Stomach smooth muscle (tissue), 2 donors: ENCODE measurements around the gene MIB2.

Experiments
- H3K27ac ChIP-seq: one replicate; pipeline ENCODE4 v1.7.0; 2013; ENCODE audit warnings: mild to moderate bottlenecking, low read length, inconsistent platforms
- H3K27me3 ChIP-seq, 2 donors: one replicate each; pipeline ENCODE4 v1.7.0; 2013; ENCODE audit warnings: low read length in 2 of 2; ENCODE audit not compliant: insufficient read depth in 2 of 2, control insufficient read depth in 1 of 2
- H3K36me3 ChIP-seq, 2 donors: one replicate each; pipeline ENCODE4 v1.7.0; 2013; ENCODE audit warnings: low read length in 2 of 2; ENCODE audit not compliant: control insufficient read depth in 2 of 2, insufficient read depth in 2 of 2
- H3K4me1 ChIP-seq: one replicate; pipeline ENCODE4 v1.7.0; 2013; ENCODE audit warnings: low read length; ENCODE audit not compliant: control insufficient read depth, insufficient read depth
- H3K4me3 ChIP-seq, 2 donors: one replicate each; pipeline ENCODE4 v1.7.0; 2013; ENCODE audit warnings: low read length in 2 of 2
- H3K9ac ChIP-seq, 2 donors: one replicate each; pipeline ENCODE4 v1.7.0; 2013; ENCODE audit warnings: low read length in 2 of 2, mild to moderate bottlenecking in 1 of 2
- H3K9me3 ChIP-seq, 2 donors: one replicate each; pipeline ENCODE4 v1.7.0; 2013; ENCODE audit warnings: low read length in 2 of 2; ENCODE audit not compliant: control insufficient read depth in 2 of 2
- donor health status: healthy.
- donor health status: Pancreatic carcinoma.

Gene MIB2

DNA sequence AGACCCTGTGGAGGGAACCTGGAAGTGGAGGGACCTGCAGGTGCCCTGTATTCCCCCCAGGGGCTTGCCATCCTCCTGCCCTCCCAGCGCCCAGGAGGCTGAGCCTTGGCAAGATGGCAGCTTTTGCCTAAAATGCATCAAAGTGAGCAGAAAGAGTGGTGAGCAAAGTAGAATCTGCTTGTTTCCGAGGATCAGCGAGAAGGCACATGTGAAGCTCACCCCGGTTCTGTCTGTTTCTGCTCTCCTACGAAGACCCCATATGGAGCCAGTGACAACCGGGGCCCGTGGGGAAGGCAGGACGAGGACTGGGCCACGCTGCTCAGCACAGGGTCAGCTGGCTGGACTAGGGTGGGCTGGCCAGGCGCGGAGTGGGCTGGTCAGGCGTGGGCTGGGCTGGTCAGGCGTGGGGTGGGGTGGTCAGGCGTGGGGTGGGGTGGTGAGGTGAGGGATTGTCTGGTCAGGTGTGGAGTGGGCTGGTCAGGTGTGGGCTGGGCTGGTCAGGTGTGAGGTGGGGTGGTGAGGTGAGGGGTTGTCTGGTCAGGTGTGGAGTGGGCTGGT, 10.2 kb upstream of the MIB2 start:
- Histone ChIP-seq H3K27me3 (peaks cover 26 to 27% of the 10 kb centered on the region in 2 donors), H3K4me1 (peaks cover 9% of the 10 kb centered on the region), H3K36me3 (no peaks in the 10 kb centered on the region), H3K4me3 (no peak overlapping the region), H3K9me3 (no peaks in the 10 kb centered on the region), H3K27ac (no peak overlapping the region), H3K9ac (no peak overlapping the region)

DNA sequence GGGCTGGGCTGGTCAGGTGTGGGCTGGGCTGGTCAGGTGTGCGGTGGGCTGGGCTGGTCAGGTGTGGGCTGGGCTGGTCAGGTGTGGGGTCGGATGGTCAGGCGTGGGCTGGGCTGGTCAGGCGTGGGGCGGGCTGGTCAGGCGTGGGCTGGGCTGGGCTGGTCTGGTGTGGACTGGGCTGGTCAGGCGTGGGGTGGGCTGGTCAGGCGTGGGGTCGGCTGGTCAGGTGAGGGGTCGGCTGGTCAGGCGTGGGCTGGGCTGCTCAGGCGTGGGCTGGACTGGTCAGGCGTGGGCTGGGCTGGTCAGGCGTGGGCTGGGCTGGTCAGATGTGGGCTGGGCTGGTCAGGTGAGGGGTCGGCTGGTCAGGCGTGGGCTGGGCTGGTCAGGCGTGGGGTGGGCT, 9.6 kb upstream of the MIB2 start:
- Histone ChIP-seq H3K4me1 (peaks cover 3% of the 10 kb centered on the region), H3K27me3 (peaks cover 21 to 22% of the 10 kb centered on the region in 2 donors), H3K36me3 (no peaks in the 10 kb centered on the region), H3K9me3 (no peaks in the 10 kb centered on the region), H3K27ac (no peak overlapping the region), H3K9ac (no peak overlapping the region), H3K4me3 (no peak overlapping the region)

DNA sequence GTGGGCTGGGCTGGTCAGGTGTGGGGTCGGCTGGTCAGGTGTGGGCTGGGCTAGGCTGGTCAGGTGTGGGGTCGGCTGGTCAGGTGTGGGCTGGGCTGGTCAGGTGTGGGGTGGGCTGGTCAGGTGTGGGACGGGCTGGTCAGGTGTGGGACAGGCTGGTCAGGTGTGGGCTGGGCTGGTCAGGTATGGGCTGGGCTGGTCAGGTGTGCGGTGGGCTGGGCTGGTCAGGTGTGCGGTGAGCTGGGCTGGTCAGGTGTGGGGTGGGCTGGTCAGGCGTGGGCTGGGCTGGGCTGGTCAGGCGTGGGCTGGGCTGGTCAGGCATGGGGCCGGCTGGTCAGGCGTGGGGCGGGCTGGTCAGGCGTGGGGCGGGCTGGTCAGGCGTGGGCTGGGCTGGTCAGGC, 9.1 kb upstream of the MIB2 start:
- no peaks in the 10 kb centered on the region for H3K9me3 ChIP-seq
- H3K9ac ChIP-seq: no peak overlapping the region
- no peaks in the 10 kb centered on the region for H3K36me3 ChIP-seq
- no peak overlapping the region for H3K4me3 ChIP-seq
- peaks cover 16 to 18% of the 10 kb centered on the region in 2 donors for H3K27me3 ChIP-seq
- H3K27ac ChIP-seq: no peak overlapping the region
- H3K4me1 ChIP-seq: no peaks in the 10 kb centered on the region

DNA sequence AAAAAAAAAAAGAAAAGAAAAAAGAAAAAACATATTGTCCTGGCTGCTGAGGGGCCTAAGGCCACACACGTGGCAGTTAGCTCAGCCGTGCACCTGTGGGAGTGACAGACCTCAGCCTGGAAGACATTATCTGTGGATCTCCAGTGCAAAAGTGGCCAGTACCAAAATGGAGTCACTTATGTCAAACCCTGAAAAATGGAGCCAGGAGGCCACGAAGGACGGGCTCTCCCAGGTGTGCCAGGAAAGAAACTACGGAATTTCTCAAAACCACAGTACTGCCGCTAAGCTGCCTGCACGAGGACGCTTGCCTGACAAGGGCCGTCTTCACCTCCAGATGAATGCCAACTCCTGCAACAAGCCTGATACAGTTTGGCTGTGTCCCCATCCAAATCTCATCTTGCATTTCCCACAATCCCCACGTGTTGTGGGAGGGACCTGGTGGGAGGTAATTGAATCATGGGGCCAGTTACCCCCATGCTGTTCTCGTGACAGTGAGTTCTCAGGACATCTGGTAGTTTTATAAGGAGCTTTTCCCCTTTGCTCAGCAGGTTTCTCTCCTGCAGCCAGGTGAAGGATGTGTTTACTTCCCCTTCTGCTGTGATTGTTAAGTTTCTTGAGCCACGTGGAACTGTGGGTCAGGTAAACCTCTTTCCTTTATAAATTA, 5.3 kb upstream of the MIB2 start:
- Histone ChIP-seq H3K4me1 (peaks cover 15% of the 10 kb centered on the region), H3K4me3 (no peak overlapping the region), H3K9me3 (no peaks in the 10 kb centered on the region), H3K27me3 (peaks cover 0 to under 1% of the 10 kb centered on the region in 2 donors), H3K9ac (no peak overlapping the region), H3K27ac (no peak overlapping the region), H3K36me3 (no peaks in the 10 kb centered on the region)

DNA sequence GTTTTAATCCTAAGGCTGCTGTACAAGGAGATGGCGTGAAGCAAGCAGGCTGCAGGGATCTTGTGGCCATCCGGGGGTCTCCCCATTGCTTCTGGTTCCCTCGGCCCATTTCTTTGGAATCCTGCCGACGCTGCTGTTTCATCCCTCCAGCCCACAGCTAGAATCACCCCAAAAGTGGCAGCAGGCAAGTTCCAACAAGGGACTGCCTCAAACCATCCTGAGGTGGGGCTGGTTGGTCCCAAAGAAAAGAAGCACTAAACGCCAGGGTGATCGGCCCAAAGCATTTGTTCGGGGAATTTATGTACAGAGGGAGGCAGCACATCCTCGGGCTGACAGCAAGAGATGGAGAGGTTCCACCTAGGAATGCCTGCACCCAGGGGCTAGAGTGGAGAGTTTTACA, 4.5 kb upstream of the MIB2 start:
- peaks cover 15% of the 10 kb centered on the region for H3K4me1 ChIP-seq
- H3K36me3 ChIP-seq: no peaks in the 10 kb centered on the region
- H3K27ac ChIP-seq: no peak overlapping the region
- no peak overlapping the region for H3K4me3 ChIP-seq
- H3K27me3 ChIP-seq: no peaks in the 10 kb centered on the region
- H3K9ac ChIP-seq: no peak overlapping the region
- no peaks in the 10 kb centered on the region for H3K9me3 ChIP-seq

DNA sequence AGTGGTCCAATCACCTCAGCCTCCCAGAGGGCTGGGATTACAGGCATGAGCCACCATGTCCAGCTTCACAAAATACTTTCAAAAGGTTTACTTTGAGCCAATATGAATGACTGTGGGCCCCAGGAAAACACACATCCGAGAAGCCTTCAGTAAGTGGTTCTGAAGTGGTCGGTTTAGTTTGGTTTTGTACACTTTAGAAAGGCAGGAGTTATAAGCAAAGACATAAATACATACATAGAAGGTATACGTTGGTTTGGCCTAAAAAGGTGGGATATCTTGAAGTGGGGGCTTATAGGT, 3.2 kb upstream of the MIB2 start:
- no peaks in the 10 kb centered on the region for H3K9me3 ChIP-seq
- no peak overlapping the region for H3K4me3 ChIP-seq
- H3K27me3 ChIP-seq: no peaks in the 10 kb centered on the region
- H3K36me3 ChIP-seq: no peaks in the 10 kb centered on the region
- H3K27ac ChIP-seq: no peak overlapping the region
- H3K4me1 ChIP-seq: peaks cover 24% of the 10 kb centered on the region
- H3K9ac ChIP-seq: no peak overlapping the region

DNA sequence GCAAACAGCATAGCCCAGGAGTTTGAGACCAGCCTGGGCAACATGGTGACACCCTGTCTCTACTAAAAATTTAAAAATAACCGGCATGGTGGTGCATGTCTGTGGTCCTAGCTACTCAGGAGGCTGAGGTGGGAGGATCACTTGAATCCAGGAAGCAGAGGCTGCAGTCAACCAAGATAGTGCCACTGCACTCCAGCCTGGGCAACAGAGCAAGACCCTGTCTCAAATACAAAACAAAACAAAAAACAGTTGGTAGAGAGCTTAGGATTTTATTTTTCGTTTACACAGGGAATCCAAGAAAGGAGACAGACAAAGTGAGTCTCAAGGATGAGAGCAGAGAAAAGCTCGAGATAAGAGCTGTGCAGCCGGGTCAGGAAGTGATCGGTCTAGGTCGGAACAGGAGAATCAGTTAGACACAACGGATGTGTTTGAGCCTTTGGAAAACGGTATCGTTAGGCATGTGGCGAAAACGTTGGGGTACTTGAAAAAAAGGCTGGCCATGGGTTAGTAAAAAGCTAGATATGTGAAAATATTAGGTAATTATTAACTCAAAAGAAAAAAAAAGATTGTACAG, 1.7 kb upstream of the MIB2 start:
- H3K4me3 ChIP-seq: peak overlapping the region in 1 of 2 donors; percentile 61
- H3K9ac ChIP-seq: peak overlapping the region in 1 of 2 donors; percentile 33
- no peaks in the 10 kb centered on the region for H3K27me3 ChIP-seq
- no peaks in the 10 kb centered on the region for H3K9me3 ChIP-seq
- peaks cover 0 to 5% of the 10 kb centered on the region in 2 donors for H3K36me3 ChIP-seq
- H3K27ac ChIP-seq: no peak overlapping the region
- H3K4me1 ChIP-seq: peaks cover 38% of the 10 kb centered on the region

DNA sequence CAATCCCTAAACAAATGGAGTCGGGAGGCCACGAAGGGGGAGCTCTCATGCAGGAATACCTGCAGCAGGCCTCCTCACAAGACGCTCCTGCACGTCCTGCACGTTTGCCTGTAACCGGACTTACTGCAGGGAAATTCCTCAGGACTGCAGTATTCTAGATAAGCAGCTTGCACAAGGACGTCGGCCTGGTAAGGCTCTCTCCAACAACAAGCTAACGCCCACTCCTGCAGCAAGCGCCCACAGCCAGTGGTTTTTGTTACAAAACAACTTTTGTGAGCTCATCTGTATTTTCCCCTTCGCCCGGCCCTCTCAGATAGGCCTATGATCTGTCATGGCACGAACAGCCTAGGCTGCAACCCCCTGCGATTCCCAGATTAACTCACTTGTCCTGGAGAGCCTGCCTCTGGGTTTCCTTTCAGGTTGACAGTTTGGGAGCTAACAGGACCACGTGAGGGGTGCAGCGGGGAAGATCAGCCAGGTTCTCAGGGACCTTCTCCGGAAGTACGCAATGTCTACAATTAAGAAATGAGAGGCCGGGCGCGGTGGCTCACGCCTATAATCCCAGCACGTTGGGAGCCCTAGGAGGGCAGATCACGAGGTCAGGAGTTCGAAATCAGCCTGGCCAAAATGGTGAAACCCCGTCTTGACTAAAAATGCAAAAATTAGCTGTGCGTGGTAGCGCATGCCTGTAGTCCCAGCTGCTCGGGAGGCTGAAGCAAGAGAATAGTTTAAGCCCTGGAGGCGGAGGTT, 921 bp upstream of the MIB2 start:
- Histone ChIP-seq H3K4me1 (peaks cover 38% of the 10 kb centered on the region), H3K9me3 (no peaks in the 10 kb centered on the region), H3K27ac (peak overlapping the region; percentile 98), H3K4me3 (peak overlapping the region; percentile 61 to 97), H3K36me3 (peaks cover 0 to 5% of the 10 kb centered on the region in 2 donors), H3K27me3 (no peaks in the 10 kb centered on the region), H3K9ac (peak overlapping the region; percentile 58 to 98)

DNA sequence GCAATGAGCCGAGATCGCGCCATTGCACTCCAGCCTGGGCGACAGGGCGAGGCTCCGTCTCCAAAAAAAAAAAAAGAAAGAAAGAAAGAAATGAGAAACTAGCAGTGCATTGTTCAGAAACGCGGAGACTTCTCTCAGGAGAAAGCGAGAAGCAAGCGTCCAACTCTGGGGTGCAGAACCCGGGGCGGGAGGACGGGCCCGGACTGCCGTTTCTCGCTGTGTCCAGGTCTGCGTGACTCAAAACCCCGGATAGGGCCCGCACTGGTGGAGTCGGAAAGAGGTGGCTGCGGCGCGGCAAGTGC, 395 bp upstream of the MIB2 start:
- Histone ChIP-seq H3K4me1 (peaks cover 38% of the 10 kb centered on the region), H3K9ac (peak overlapping the region; percentile 58 to 98)

DNA sequence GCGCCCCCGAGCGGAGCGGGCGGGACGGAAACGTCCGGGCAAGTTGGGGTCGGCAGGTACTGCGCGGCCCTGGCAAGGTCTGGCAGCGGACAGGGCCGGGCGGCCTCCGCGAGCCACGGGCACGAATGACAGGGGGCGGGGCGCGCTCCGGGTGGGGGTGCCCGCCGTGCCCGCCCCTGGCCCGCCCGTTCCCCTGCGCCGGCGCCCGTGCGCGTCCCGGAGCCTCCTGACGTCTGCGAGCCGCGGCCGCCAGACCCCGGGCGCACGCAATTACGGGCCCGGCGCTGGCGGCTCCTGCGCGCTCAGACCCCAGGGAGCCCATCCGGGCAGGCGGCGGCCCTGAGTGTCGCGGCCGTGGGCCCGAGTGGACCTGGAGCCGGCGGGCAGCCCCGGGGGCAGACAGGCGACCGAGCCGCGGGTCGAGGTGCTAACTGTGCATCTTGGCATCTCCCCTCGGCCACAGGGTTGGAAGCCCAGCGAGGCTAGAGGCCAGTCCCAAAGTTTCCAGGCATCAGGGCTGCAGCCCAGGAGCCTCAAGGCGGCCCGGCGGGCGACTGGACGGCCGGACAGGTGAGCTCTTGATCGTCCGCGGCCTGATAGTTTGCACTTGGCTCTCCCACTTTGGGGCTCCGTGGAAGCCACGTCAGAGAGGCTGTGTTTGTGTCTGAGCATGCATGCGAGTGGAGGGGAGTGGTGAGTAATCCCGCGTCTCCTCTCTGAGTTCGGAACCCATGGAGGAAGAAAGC, 918 bp downstream of the MIB2 start:
- H3K4me1 ChIP-seq: peaks cover 38% of the 10 kb centered on the region
- no peaks in the 10 kb centered on the region for H3K9me3 ChIP-seq
- peak overlapping the region; percentile 69 to 98 for H3K9ac ChIP-seq
- H3K36me3 ChIP-seq: peaks cover 0 to 5% of the 10 kb centered on the region in 2 donors
- no peaks in the 10 kb centered on the region for H3K27me3 ChIP-seq
- H3K27ac ChIP-seq: peak overlapping the region; percentile 98
- peak overlapping the region; percentile 64 to 97 for H3K4me3 ChIP-seq

More for the DNA sequence above, 395 bp upstream of the MIB2 start:
- peaks cover 0 to 5% of the 10 kb centered on the region in 2 donors for H3K36me3 ChIP-seq
- no peaks in the 10 kb centered on the region for H3K9me3 ChIP-seq
- H3K4me3 ChIP-seq: peak overlapping the region; percentile 61 to 97
- no peaks in the 10 kb centered on the region for H3K27me3 ChIP-seq
- peak overlapping the region; percentile 98 for H3K27ac ChIP-seq
